Astrocyte of the spinal cord (primary cell): ENCODE data around the gene ADARB2.

Experiments used
- DNase-seq: peaks from one replicate; pipeline ENCODE4 v3.0.0; 2011; ENCODE audit warnings: low read depth, low spot score
- H3K4me3 ChIP-seq: 2 replicates; pipeline ENCODE4 v1.5.1; 2011; ENCODE audit warnings: low read depth, mild to moderate bottlenecking, low read length, moderate library complexity
- in situ Hi-C: cut with HindIII; loops from 2 replicates; pipeline ENCODE4 v1.10.0; 2017; ENCODE audit warnings: low sequenced_read_pairs
- TF ChIP-seq, protein P1 (sequence below): IDR thresholded peaks from 2 replicates; pipeline ENCODE4 v1.5.1; 2012; ENCODE audit warnings: low read depth, mild to moderate bottlenecking, low read length, inconsistent platforms

Gene ADARB2

DNA sequence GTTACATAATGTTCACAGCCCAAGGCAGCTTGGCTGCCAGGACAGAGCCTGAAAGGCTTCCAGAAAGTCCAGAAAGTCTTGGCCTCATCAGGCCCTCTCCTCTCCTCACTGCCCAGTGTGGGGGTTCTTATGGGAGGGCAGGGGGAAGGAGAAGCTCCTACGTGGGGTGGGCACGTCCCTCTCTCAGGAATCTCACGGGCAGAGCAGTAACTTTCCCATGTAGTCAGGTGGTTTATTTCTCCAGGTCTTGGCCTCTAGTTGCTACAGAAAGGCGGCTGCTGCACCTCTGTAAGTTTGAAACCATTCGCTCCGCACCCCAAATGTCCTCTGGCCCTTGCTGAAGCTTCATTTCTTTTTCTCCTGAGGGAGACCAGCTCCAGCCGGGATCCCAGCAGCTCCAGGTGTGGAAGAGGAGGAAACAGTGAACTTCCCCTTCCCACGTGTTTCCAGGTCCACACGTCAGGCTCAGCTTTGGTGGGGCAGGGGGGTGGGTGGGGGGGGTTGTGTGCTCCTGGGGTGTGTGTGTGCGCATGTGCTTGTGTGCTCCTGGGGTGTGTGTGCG lies 360.9 kb downstream of the ADARB2 start:
- TF ChIP-seq, protein P1, sequence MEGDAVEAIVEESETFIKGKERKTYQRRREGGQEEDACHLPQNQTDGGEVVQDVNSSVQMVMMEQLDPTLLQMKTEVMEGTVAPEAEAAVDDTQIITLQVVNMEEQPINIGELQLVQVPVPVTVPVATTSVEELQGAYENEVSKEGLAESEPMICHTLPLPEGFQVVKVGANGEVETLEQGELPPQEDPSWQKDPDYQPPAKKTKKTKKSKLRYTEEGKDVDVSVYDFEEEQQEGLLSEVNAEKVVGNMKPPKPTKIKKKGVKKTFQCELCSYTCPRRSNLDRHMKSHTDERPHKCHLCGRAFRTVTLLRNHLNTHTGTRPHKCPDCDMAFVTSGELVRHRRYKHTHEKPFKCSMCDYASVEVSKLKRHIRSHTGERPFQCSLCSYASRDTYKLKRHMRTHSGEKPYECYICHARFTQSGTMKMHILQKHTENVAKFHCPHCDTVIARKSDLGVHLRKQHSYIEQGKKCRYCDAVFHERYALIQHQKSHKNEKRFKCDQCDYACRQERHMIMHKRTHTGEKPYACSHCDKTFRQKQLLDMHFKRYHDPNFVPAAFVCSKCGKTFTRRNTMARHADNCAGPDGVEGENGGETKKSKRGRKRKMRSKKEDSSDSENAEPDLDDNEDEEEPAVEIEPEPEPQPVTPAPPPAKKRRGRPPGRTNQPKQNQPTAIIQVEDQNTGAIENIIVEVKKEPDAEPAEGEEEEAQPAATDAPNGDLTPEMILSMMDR: no peak
- no peak for DNase-seq
- H3K4me3 ChIP-seq: no peak overlapping the region
- in situ Hi-C loops: no loop called here

DNA sequence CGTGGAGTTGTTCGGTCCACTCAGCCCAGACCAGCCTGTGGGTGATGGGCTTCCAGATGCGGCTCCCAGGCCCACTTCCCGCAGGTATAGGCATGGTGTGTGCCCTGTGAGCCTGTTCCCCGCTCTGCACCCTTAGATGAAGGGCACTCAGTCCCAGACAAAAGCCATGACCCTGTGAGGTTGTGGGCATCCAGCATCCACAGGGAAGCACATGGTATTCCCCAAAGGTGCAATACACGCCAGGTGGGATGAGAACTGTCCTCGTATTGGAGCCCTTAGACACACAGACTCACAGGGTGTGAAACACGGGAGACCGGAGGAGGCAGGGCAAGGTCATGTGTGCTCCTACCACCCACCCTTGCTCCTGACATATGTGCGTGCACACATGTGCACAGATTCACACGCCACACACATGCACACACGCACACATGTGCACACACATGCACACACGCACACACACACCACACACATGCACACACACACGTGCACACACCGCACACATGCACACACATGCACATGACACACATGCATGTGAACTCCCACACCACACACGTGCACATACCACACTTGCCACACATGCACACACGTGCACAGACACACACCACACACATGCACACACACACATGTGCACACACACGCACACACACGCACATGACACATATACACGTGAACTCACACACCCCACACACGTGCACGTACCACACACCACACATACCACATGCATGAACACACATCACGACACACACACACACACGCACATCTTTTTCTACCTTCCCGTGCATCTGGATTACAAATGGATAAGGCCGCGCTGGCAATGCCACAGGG lies 361.8 kb downstream of the ADARB2 start:
- in situ Hi-C loops: no loop called here
- TF ChIP-seq, protein P1: no peak
- no peak for DNase-seq
- H3K4me3 ChIP-seq: no peak overlapping the region

DNA sequence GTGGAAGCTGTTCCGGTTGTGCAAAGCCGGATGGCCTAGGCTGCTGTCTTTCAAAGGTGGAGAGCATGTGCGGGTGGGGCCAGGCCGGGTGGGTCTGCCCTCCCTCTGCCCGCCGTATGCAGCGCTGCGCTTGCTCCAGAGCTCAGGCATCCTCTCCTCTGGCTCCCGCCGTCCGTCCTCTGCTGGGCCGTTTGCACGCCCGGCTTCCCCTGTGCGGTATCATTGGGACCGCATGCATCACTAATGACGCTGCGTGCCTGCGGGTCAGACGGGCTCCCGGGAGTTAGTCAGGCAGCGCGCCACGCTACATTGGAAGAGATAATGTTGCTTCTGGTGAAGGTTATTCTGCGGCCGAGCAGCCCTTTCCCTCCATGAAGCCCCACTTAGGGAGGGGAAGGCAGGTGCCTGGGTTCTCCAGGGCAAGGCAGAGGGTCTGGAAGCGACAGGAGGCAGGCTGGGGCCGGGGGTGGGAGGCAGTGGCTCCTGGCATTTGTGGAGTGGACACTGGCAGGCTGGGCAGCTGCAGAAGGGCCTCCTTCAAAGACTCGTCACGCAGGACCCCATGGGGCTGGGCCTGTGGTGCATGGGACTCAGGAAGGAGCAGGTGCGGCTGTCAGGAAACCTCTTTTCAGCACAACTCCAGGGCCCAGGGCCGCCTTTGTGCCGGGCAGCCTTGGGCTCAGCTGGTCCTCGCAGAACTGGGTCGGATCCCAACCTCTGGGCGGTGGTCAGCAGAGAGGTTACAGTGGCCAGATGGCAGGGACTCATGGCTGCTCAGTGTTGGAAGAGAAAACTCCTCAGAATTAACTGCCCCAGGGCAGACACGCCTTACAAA lies 362.6 kb downstream of the ADARB2 start:
- in situ Hi-C loops: no loop called here
- no peak for DNase-seq
- H3K4me3 ChIP-seq: no peak overlapping the region
- TF ChIP-seq, protein P1: no peak

DNA sequence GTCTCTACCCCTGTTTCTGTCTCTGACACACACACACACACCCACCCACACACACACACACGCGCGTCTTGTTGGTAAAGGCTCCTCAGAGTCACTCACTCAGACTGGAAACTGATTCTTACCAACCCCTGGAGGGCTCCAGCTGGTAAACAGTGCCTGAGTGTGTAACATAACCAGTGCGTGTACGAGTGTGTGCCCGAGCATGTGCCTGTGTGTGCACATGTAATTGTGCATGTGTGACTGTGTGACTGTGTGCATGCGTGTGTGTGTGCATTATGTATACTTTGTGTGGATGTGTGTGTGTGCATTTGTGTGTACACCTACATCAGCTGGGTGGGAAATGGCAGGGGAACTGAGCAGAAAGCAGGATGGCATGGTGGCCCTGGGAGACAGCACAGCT lies 364.0 kb downstream of the ADARB2 start:
- TF ChIP-seq, protein P1: no peak
- in situ Hi-C loops: no loop called here
- no peak overlapping the region for H3K4me3 ChIP-seq
- DNase-seq: no peak

DNA sequence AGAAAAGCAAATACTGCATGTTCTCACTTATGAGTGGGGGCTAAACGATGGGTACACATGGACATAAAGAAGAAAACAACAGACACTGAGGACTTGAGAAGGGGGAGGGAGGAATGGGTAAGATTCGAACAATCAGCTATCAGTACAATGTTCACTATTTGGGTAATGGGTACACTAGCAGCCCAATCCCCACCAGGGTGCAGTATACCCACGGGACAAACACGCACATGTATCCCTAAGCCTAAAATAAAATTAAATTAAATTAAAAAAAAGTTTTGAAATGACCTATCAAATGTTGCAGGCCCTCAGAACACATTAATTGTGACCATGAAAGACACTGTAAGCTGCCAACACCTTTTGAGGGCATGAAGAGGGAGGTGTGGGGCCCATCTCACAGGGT lies 365.1 kb downstream of the ADARB2 start:
- in situ Hi-C loops: no loop called here
- TF ChIP-seq, protein P1: no peak
- DNase-seq: no peak
- no peak overlapping the region for H3K4me3 ChIP-seq

DNA sequence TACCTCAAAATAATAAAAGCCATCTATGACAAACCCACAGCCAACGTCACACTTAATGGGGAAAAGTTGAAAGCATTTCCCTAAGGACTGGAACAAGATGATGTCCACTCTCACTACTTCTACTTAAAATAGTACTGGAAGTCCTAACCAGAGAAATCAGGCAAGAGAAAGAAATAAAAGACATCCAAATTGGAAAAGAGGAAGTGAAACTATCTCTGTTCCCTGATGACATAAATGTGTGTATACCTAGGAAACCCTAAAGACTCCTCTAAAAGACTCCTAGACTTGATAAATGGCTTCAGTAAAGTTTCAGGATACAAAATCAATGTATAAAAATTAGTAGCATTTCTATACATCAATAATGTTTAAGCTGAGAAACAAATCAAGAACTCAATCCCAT lies 367.0 kb downstream of the ADARB2 start:
- TF ChIP-seq, protein P1: no peak
- H3K4me3 ChIP-seq: no peak overlapping the region
- in situ Hi-C loops: no loop called here
- DNase-seq: no peak
